NCI-H2081 treated with DMSO at 0.1 percent for 48 hours (cell line): ENCODE data around the gene CDS2.

Experiments used
- DNase-seq: peaks from one replicate; lab custom pipeline; 2025; lab: John Stamatoyannopoulos, UW

CDS2 gene

GRCh38 chr20:5181958-5182357, 55.1 kb downstream of the CDS2 start:
- DNase-seq = no peak

- DNase-seq = no peak
Observed at GRCh38 chr20:5182615-5183254, 55.9 kb downstream of the CDS2 start.

- DNase-seq = no peak
Observed at GRCh38 chr20:5183731-5184474, 57.1 kb downstream of the CDS2 start.

GRCh38 chr20:5184684-5185083, 57.9 kb downstream of the CDS2 start:
- DNase-seq = no peak

- DNase-seq = no peak
Observed at GRCh38 chr20:5187122-5187521, 60.3 kb downstream of the CDS2 start.

GRCh38 chr20:5188736-5189135, 61.9 kb downstream of the CDS2 start:
- no peak for DNase-seq

- DNase-seq = no peak
Observed at GRCh38 chr20:5189917-5190316, 63.1 kb downstream of the CDS2 start.

GRCh38 chr20:5190444-5190843, 63.6 kb downstream of the CDS2 start:
- DNase-seq = no peak

GRCh38 chr20:5191829-5192569, 65.2 kb downstream of the CDS2 start:
- DNase-seq = peak; percentile 21

- DNase-seq = no peak
Observed at GRCh38 chr20:5192570-5193431, 66.0 kb downstream of the CDS2 start.

- no peak for DNase-seq
Observed at GRCh38 chr20:5195655-5196054, 68.8 kb downstream of the CDS2 start.

GRCh38 chr20:5196149-5196548, 69.3 kb downstream of the CDS2 start:
- DNase-seq = no peak

GRCh38 chr20:5197270-5197827, 70.5 kb downstream of the CDS2 start:
- no peak for DNase-seq

GRCh38 chr20:5197847-5198650, 71.2 kb downstream of the CDS2 start:
- no peak for DNase-seq

- no peak for DNase-seq
Observed at GRCh38 chr20:5198651-5198924, 71.8 kb downstream of the CDS2 start.

GRCh38 chr20:5203380-5203779, 76.6 kb downstream of the CDS2 start:
- no peak for DNase-seq

GRCh38 chr20:5205348-5206210, 78.8 kb downstream of the CDS2 start:
- no peak for DNase-seq

- DNase-seq = no peak
Observed at GRCh38 chr20:5207138-5207537, 80.3 kb downstream of the CDS2 start.

GRCh38 chr20:5211803-5212714, 85.3 kb downstream of the CDS2 start:
- DNase-seq = no peak
